HG02973 (cell line): ENCODE measurements around the gene ITFG1.
"Not testable (repeated sequence)": the region's sequence is repeated elsewhere in the genome, so short reads cannot be mapped to it uniquely, and the experiment has no call there.

ENCODE experiments used
- ATAC-seq: cut with Tn5 transposase; IDR thresholded peaks from one replicate; pipeline ENCODE4 v1.9.1; 2021; ENCODE audit warnings: moderate library complexity; ENCODE audit not compliant: unreplicated experiment

Gene ITFG1

GRCh38 chr16:47424846-47425245 is 36.0 kb downstream of the ITFG1 start:
- ATAC-seq, result no peak

GRCh38 chr16:47416869-47417268 is 44.0 kb downstream of the ITFG1 start:
- ATAC-seq, result no peak

- no peak for ATAC-seq
These were observed 47.8 kb downstream of the ITFG1 start for GRCh38 chr16:47413041-47413440.

DNA sequence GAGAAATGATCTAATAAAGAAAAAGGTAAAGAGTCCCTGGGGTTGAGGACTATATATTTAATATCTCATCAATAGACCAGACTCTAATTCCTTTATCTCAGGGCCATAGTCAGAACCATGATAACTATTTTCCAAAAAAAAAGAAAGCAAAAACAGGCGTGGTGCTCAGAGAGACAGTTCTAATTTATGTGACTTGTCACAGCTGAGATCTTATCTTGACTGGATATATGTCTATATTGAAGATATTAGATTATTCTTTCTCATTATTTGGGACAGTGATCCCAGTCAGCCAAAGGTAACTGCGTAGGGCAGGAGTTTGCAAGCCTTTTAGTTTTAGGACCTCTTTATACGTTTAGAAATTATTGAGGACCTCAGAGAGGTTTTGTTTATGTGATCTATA is 52.4 kb downstream of the ITFG1 start:
- no peak for ATAC-seq

GRCh38 chr16:47395733-47396498 is 64.9 kb downstream of the ITFG1 start:
- no peak for ATAC-seq

GRCh38 chr16:47392081-47392480 is 68.8 kb downstream of the ITFG1 start:
- peak; percentile 89 for ATAC-seq

GRCh38 chr16:47388705-47389104 is 72.2 kb downstream of the ITFG1 start:
- ATAC-seq, result no peak

DNA sequence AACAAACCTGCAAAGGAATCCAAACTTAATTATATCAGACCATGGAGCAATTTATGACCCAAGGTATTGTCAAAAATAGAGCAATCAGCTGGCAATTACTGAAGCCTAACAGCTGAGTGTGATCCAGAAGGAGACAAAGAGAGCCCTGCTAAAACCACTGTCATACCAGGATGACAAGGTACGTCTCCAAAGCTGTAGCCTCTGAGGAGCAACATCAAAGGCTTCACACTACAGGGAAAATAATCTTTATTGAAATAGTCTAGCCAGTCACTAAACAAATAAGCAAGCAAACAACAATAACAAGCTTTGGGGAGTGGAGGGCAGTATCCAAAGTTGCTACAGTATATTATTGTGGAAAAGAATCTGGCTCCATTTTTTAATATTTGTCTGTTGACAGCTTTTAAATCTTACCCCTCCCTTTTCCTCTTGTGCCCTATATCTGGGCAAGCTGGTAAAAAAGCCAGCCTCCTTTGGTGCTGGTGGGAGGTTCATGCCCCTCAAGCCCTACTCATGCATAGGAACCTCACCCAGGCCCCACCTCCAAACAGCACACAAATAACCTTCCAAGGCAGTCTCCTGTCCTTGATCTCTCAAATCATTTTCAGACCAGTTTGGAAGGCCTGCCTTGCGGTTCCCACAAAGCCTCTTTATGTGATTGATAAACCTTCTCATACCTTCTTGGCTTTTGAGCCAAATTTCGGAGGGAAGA is 73.7 kb downstream of the ITFG1 start:
- no peak for ATAC-seq

DNA sequence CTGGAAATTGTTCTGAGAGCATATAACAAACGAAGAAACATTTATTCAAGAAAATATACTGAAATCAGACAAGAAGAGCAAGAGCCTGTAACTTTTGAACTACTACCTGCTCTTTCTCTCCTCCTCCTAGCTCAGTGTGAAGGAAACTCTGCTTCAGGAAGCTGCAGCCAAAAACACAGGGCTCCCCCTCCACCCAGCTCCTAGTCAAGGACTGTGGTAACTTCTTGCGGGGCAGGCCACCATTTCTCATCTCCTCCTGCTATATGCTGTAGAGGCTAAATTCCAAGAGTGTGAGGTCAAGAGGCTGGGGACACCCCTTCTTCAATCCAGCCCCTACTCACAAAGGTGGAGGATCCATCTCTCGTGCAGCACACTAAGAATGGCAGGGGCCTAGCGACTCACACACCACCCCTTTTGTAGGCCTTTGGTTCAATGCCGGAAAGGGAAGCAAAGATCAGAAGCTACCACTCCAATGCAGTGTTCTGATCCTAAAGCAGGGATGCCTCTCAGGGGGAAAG is 74.6 kb downstream of the ITFG1 start:
- ATAC-seq, result no peak

DNA sequence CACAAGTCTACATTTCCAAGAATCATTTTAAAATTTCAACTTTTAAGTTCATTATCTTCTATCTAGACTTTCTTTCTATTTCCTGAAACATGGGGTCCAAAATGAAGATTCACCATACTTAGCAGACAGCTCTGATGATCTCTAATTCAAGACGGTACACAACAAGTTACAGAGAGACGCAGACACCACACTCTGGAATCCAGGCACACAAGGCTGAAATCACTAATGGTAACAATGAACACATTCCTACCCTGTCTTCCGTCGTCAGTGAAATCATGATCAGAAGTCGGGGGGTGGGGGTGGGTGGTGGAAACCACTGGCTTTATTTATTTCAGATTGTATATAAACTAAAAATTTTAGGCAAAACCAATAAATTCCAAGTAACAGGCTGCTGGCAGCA is 78.5 kb downstream of the ITFG1 start:
- no peak for ATAC-seq

DNA sequence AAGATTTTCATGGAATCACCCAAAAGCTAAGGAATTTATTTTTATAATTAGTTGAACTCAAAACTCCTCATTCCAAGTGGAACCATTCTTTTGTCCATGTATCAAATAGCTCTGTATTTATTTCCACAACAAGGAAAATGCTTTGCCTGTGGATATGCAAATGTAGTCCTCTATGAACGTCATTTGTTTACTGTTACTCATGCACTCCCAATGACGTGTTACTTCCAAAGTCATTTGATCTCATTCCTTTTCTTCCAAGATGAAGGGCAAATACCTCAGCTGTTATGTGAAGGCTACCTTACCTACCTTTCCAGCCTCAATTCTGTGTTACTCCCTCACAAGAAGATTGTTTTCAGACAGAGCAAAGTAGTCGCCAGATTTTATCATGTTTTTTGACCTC is 83.7 kb downstream of the ITFG1 start:
- ATAC-seq, result no peak

DNA sequence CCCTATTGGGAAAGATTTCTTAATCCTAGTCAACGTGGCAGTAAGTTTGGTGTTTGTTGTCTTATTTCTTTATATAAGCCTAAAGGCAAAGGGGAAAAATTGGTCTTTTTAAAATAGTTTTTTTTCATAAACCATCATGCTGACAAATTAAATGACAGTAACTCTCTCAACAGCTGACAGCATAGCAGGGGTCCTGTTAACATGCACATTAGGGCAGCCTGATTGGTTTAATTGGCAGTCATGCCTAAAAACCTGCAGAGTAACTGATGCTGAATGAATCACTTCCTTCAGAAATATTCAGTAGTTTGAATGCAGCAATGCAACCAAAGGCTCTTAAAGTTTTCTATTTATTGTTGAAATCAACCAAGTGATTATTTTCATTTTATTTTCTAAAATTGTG is 85.4 kb downstream of the ITFG1 start:
- no peak for ATAC-seq

- no peak for ATAC-seq
These were observed 86.2 kb downstream of the ITFG1 start for GRCh38 chr16:47374629-47375028.

DNA sequence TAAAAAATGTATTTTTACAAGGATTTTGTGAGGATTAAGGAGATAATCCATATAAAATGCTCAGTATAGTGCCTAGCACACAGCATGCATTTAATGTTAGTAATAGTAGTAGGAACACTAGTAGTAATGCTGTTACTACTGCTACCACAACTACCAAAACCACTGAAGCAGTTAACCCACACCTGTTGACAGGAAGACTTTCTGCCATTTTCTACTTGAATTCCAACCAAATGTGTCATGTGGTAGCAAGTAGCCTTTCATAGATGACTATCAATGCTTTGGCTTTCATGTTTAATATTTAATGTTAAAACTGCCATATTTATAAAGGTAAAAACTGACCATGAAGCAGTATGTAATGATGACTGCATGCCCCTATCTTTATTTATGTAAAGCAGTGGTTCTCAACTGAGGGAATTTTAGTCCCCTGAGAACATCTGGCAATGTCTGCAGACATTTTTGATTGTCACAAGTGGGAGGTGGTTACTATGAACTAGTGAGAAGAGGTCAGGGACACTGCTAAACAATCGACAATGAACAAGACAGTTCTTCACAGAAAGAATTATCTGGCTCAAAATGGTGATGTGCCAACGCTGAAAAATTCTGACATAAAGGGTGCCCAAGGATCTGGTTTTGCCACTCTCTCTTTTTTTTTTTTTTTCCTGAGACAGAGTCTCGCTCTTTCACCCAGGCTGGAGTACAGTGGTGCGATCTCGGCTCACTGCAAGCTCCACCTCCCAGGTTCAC is 89.4 kb downstream of the ITFG1 start:
- no peak for ATAC-seq

- ATAC-seq, result no peak
These were observed 90.3 kb downstream of the ITFG1 start for GRCh38 chr16:47370536-47370935.

- no peak for ATAC-seq
These were observed 94.6 kb downstream of the ITFG1 start for GRCh38 chr16:47366228-47366627.

- ATAC-seq, result no peak
These were observed 97.1 kb downstream of the ITFG1 start for GRCh38 chr16:47363761-47364160.

DNA sequence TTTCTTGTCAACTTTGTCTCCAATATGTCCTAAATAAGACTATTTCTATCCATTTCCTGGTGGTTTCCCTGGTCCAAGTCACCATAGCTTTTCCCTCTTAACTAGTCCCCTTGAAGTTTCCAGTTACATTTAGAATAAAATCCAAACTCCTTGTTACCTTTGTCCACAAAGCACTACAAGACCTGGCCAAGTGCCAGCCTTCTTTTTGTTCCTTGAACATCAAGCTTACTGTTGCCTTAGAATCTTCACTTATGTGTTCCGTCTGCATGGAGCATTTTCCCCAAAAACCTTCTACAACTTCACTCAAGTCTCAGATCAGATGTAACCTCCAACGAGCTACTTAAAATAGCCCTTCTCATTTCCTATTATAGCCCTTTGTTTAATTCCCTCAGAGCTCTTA is 101.4 kb downstream of the ITFG1 start:
- ATAC-seq, result no peak

DNA sequence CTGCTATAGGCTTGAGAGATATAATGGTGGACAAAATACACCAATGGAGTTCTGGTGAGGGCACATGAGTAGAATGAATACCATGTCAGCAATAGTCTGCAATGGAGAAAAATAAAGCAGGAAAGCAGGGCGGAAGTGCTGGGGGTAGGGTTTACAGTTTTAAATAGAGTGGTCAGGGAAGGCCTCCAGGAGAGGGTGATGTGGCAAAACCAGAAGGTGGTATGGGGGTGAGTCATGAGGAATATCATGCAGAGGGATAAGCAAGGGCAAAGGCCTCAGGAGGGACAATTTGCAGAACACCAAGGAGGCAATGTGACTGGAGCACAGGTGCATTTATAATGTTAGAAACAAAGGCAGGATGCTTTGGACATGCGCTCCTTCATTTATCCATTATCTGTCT is 102.0 kb downstream of the ITFG1 start:
- ATAC-seq, result no peak

DNA sequence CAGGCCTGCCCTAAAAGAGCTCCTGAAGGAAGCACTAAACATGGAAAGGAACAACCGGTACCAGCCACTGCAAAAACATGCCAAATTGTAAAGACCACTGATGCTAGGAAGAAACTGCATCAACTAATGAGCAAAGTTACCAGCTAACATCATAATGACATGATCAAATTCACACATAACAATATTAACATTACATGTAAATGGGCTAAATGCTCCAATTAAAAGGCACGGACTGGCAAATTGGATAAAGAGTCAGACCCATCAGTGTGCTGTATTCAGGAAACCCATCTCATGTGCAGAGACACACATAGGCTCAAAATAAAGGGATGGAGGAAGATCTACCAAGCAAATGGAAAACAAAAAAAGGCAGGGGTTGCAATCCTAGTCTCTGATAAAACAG is 111.8 kb downstream of the ITFG1 start:
- ATAC-seq, result not testable (repeated sequence)

DNA sequence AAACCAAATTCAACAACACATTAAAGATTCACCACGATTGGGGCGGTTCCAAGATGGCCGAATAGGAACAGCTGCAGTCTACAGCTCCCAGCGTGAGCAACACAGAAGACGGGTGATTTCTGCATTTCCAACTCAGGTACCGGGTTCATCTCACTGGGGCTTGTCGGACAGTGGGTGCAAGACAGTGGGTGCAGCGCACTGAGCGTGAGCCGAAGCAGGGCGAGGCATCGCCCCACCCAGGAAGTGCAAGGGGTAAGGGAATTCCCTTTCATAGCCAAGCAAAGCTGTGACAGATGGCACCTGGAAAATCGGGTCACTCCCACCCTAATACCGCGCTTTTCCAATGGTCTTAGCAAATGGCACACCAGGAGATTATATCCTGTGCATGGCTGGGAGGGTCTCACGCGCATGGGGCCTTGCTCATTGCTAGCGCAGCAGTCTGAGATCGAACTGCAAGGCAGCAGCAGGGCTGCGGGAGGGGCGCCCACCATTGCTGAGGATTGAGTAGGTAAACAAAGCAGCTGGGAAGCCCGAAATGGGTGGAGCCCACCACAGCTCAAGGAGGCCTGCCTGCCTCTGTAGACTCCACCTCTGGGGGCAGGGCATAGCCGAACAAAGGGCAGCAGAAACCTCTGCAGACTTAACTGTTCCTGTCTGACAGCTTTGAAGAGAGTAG is 113.7 kb downstream of the ITFG1 start:
- ATAC-seq, result not testable (repeated sequence)
